GM23338 (cell line): ENCODE measurements around the gene DBT. TPM values are rescaled to one million over a fixed set of nuclear protein-coding genes. Genes with fewer than 3 reads are reported as not detected.

Source experiments
- ATAC-seq: fragments of 200-7000 bp; cut with Tn5 transposase; 3 replicates; pipeline ENCODE4 v1.9.1; 2020
- DNase-seq: peaks from one replicate; pipeline ENCODE4 v3.0.0-alpha.2; 2015; ENCODE audit warnings: low spot score
- H2AFZ ChIP-seq: fragments of 200-600 bp; sonication (generic); 2 replicates; pipeline ENCODE4 v1.8.0; 2016; ENCODE audit warnings: antibody characterized with exemption, mild to moderate bottlenecking, moderate library complexity
- H3F3A ChIP-seq: fragments of 200-600 bp; sonication (generic); replicated peaks from 2 replicates; pipeline ENCODE4 v1.8.0; 2017; ENCODE audit warnings: antibody characterized with exemption, mixed run types, low read depth
- H3K27ac ChIP-seq: fragments of 200-600 bp; sonication (generic); 2 replicates; pipeline ENCODE4 v1.6.1; 2016; ENCODE audit warnings: low read depth
- H3K27me3 ChIP-seq: fragments of 200-600 bp; sonication (generic); 2 replicates; pipeline ENCODE4 v1.8.0; 2016; ENCODE audit warnings: mild to moderate bottlenecking, mixed run types, moderate library complexity; ENCODE audit not compliant: insufficient read depth
- H3K36me3 ChIP-seq: fragments of 200-600 bp; sonication (generic); 2 replicates; pipeline ENCODE4 v1.8.0; 2016; ENCODE audit warnings: mild to moderate bottlenecking; ENCODE audit not compliant: insufficient read depth
- H3K4me1 ChIP-seq: fragments of 200-600 bp; sonication (generic); 2 replicates; pipeline ENCODE4 v1.8.0; 2016; ENCODE audit warnings: mild to moderate bottlenecking, moderate library complexity; ENCODE audit not compliant: insufficient read depth
- H3K4me2 ChIP-seq: fragments of 200-600 bp; sonication (generic); 2 replicates; pipeline ENCODE4 v1.7.1; 2017; ENCODE audit warnings: mixed run types
- H3K4me3 ChIP-seq: fragments of 200-600 bp; sonication (generic); 2 replicates; pipeline ENCODE4 v1.6.1; 2016; ENCODE audit warnings: mixed run types
- H3K79me2 ChIP-seq: fragments of 200-600 bp; sonication (generic); replicated peaks from 2 replicates; pipeline ENCODE4 v1.8.0; 2017; ENCODE audit warnings: mild to moderate bottlenecking; ENCODE audit not compliant: insufficient read depth
- H3K9me2 ChIP-seq: fragments of 200-600 bp; sonication (generic); 2 replicates; pipeline ENCODE4 v1.8.0; 2017; ENCODE audit not compliant: insufficient read depth
- H4K20me1 ChIP-seq: fragments of 200-600 bp; sonication (generic); replicated peaks from 2 replicates; pipeline ENCODE4 v1.8.0; 2017; ENCODE audit warnings: mild to moderate bottlenecking; ENCODE audit not compliant: insufficient read depth
- H3K27ac Mint-ChIP-seq: 2 replicates; pipeline ENCODE4 v1.8.0; 2020; ENCODE audit warnings: inconsistent platforms, mild to moderate bottlenecking, moderate library complexity, mixed read lengths
- H3K27me3 Mint-ChIP-seq: 3 replicates; pipeline ENCODE4 v1.8.0; 2022; ENCODE audit warnings: low read depth, mild to moderate bottlenecking, moderate library complexity, mixed read lengths, inconsistent platforms; ENCODE audit not compliant: insufficient read depth, poor library complexity
- H3K36me3 Mint-ChIP-seq: 3 replicates; pipeline ENCODE4 v1.8.0; 2021; ENCODE audit warnings: low read depth, mild to moderate bottlenecking, inconsistent platforms, moderate library complexity, mixed read lengths
- H3K4me1 Mint-ChIP-seq: 3 replicates; pipeline ENCODE4 v1.8.0; 2020; ENCODE audit warnings: mild to moderate bottlenecking, inconsistent platforms, mixed read lengths
- H3K4me3 Mint-ChIP-seq: 3 replicates; pipeline ENCODE4 v1.8.0; 2021; ENCODE audit warnings: moderate library complexity, mild to moderate bottlenecking, inconsistent platforms, mixed read lengths
- H3K9me3 Mint-ChIP-seq: 3 replicates; pipeline ENCODE4 v1.8.0; 2020; ENCODE audit warnings: moderate library complexity, mild to moderate bottlenecking, inconsistent platforms, mixed read lengths
- CREB1 ChIP-seq: fragments of 250-450 bp; sonication (Bioruptor Pico); IDR thresholded peaks from 2 replicates; pipeline ENCODE4 v1.5.0; 2020; ENCODE audit warnings: low read depth, mild to moderate bottlenecking, moderate library complexity
- ETS1 ChIP-seq: IDR thresholded peaks from 2 replicates; pipeline ENCODE4 v1.6.1; 2016; ENCODE audit warnings: antibody characterized with exemption
- EZH2 ChIP-seq: fragments of 200-600 bp; sonication (generic); IDR thresholded peaks from one replicate; pipeline ENCODE4 v1.8.0; 2017; ENCODE audit warnings: antibody characterized with exemption, mild to moderate bottlenecking, low read depth; ENCODE audit not compliant: unreplicated experiment
- EZH2phosphoT487 ChIP-seq: fragments of 200-600 bp; sonication (generic); IDR thresholded peaks from one replicate; pipeline ENCODE4 v1.8.1; 2018; ENCODE audit warnings: antibody characterized with exemption; ENCODE audit not compliant: unreplicated experiment
- JUNB ChIP-seq: IDR thresholded peaks from one replicate; pipeline ENCODE4 v1.6.1; 2016; ENCODE audit warnings: antibody characterized with exemption; ENCODE audit not compliant: unreplicated experiment
- NANOG ChIP-seq: IDR thresholded peaks from 2 replicates; pipeline ENCODE4 v1.6.1; 2016; ENCODE audit warnings: antibody characterized with exemption, borderline replicate concordance
- POLR2AphosphoS5 ChIP-seq: IDR thresholded peaks from 2 replicates; pipeline ENCODE4 v1.6.1; 2016; ENCODE audit warnings: antibody characterized with exemption, low read depth
- STAT1 ChIP-seq: IDR thresholded peaks from one replicate; pipeline ENCODE4 v1.6.1; 2016; ENCODE audit warnings: antibody characterized with exemption; ENCODE audit not compliant: unreplicated experiment
- ZNF114 ChIP-seq: fragments of 250-450 bp; sonication (Bioruptor Pico); IDR thresholded peaks from 2 replicates; pipeline ENCODE4 v1.5.0; 2020; ENCODE audit warnings: mild to moderate bottlenecking, moderate library complexity
- ZNF331 ChIP-seq: fragments of 250-450 bp; sonication (Bioruptor Pico); IDR thresholded peaks from 2 replicates; pipeline ENCODE4 v1.5.0; 2020; ENCODE audit warnings: low read depth, mild to moderate bottlenecking, moderate library complexity
- polyA plus RNA-seq: library from polyadenylated mRNA; unstranded; fragments of >200 nt; fragmentation: Nextera tagmentation; extraction: Ambion mirVana; gene quantifications from 2 replicates; pipeline ENCODE4 v1.2.1, GENCODE V29; 2016
- total RNA-seq: library from RNA; depleted of rRNA; stranded (reverse); fragments of >200 nt; shearing (Covaris generic); gene quantifications from 2 replicates; pipeline ENCODE4 v1.2.3, GENCODE V29; 2014
- TF ChIP-seq, protein P1 (sequence below), 2 experiments: fragments of 200-600 bp in 1 of 2; sonication (generic) in 1 of 2; conservative IDR thresholded peaks; 2 replicates each; pipeline versions ENCODE4 v1.5.1 to v1.6.1; 2016 to 2017; ENCODE audit warnings: antibody characterized with exemption in 2 of 2, low read depth in 2 of 2, mild to moderate bottlenecking in 2 of 2, moderate library complexity in 1 of 2
- TF ChIP-seq, protein P2 (sequence below): IDR thresholded peaks from one replicate; pipeline ENCODE4 v1.6.1; 2018; ENCODE audit warnings: antibody characterized with exemption; ENCODE audit not compliant: unreplicated experiment
- TF ChIP-seq, protein P3 (sequence below): fragments of 250-450 bp; sonication (Bioruptor Pico); IDR thresholded peaks from 2 replicates; pipeline ENCODE4 v1.5.0; 2020; ENCODE audit warnings: mild to moderate bottlenecking, moderate library complexity

Gene DBT
- total and polyA plus RNA-seq, 2 experiments from 2014 or later: 8.1 to 14.7 TPM

- no peak for DNase-seq
- peaks cover 1% of the 10 kb centered on the region for H3K27me3 Mint-ChIP-seq
- H3K27ac Mint-ChIP-seq: no peak overlapping the region
- no peak overlapping the region for H2AFZ ChIP-seq
- H3K4me3 Mint-ChIP-seq: no peak overlapping the region
- H3K9me2 ChIP-seq: no peaks in the 10 kb centered on the region
- no peak overlapping the region for H3K27ac ChIP-seq
- no peak overlapping the region for H3K4me3 ChIP-seq
- H3K4me1 Mint-ChIP-seq: no peaks in the 10 kb centered on the region
- no peaks in the 10 kb centered on the region for H4K20me1 ChIP-seq
- no peak overlapping the region for H3K4me2 ChIP-seq
- no peaks in the 10 kb centered on the region for H3K4me1 ChIP-seq
- TF ChIP-seq EZH2phosphoT487 (no peak), STAT1 (no peak), EZH2 (no peak), ZNF114 (CRISPR knock-in tag) (no peak), CREB1 (CRISPR knock-in tag) (no peak), POLR2AphosphoS5 (no peak), JUNB (no peak), ZNF331 (CRISPR knock-in tag) (no peak), ETS1 (no peak), NANOG (no peak)
- TF ChIP-seq, protein P1, sequence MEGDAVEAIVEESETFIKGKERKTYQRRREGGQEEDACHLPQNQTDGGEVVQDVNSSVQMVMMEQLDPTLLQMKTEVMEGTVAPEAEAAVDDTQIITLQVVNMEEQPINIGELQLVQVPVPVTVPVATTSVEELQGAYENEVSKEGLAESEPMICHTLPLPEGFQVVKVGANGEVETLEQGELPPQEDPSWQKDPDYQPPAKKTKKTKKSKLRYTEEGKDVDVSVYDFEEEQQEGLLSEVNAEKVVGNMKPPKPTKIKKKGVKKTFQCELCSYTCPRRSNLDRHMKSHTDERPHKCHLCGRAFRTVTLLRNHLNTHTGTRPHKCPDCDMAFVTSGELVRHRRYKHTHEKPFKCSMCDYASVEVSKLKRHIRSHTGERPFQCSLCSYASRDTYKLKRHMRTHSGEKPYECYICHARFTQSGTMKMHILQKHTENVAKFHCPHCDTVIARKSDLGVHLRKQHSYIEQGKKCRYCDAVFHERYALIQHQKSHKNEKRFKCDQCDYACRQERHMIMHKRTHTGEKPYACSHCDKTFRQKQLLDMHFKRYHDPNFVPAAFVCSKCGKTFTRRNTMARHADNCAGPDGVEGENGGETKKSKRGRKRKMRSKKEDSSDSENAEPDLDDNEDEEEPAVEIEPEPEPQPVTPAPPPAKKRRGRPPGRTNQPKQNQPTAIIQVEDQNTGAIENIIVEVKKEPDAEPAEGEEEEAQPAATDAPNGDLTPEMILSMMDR (conservative IDR thresholded peaks at IDR 0.05; ENCODE audit: low read depth in 2 of 2): no peak
- TF ChIP-seq, protein P2, sequence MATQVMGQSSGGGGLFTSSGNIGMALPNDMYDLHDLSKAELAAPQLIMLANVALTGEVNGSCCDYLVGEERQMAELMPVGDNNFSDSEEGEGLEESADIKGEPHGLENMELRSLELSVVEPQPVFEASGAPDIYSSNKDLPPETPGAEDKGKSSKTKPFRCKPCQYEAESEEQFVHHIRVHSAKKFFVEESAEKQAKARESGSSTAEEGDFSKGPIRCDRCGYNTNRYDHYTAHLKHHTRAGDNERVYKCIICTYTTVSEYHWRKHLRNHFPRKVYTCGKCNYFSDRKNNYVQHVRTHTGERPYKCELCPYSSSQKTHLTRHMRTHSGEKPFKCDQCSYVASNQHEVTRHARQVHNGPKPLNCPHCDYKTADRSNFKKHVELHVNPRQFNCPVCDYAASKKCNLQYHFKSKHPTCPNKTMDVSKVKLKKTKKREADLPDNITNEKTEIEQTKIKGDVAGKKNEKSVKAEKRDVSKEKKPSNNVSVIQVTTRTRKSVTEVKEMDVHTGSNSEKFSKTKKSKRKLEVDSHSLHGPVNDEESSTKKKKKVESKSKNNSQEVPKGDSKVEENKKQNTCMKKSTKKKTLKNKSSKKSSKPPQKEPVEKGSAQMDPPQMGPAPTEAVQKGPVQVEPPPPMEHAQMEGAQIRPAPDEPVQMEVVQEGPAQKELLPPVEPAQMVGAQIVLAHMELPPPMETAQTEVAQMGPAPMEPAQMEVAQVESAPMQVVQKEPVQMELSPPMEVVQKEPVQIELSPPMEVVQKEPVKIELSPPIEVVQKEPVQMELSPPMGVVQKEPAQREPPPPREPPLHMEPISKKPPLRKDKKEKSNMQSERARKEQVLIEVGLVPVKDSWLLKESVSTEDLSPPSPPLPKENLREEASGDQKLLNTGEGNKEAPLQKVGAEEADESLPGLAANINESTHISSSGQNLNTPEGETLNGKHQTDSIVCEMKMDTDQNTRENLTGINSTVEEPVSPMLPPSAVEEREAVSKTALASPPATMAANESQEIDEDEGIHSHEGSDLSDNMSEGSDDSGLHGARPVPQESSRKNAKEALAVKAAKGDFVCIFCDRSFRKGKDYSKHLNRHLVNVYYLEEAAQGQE: no peak
- TF ChIP-seq, protein P3, sequence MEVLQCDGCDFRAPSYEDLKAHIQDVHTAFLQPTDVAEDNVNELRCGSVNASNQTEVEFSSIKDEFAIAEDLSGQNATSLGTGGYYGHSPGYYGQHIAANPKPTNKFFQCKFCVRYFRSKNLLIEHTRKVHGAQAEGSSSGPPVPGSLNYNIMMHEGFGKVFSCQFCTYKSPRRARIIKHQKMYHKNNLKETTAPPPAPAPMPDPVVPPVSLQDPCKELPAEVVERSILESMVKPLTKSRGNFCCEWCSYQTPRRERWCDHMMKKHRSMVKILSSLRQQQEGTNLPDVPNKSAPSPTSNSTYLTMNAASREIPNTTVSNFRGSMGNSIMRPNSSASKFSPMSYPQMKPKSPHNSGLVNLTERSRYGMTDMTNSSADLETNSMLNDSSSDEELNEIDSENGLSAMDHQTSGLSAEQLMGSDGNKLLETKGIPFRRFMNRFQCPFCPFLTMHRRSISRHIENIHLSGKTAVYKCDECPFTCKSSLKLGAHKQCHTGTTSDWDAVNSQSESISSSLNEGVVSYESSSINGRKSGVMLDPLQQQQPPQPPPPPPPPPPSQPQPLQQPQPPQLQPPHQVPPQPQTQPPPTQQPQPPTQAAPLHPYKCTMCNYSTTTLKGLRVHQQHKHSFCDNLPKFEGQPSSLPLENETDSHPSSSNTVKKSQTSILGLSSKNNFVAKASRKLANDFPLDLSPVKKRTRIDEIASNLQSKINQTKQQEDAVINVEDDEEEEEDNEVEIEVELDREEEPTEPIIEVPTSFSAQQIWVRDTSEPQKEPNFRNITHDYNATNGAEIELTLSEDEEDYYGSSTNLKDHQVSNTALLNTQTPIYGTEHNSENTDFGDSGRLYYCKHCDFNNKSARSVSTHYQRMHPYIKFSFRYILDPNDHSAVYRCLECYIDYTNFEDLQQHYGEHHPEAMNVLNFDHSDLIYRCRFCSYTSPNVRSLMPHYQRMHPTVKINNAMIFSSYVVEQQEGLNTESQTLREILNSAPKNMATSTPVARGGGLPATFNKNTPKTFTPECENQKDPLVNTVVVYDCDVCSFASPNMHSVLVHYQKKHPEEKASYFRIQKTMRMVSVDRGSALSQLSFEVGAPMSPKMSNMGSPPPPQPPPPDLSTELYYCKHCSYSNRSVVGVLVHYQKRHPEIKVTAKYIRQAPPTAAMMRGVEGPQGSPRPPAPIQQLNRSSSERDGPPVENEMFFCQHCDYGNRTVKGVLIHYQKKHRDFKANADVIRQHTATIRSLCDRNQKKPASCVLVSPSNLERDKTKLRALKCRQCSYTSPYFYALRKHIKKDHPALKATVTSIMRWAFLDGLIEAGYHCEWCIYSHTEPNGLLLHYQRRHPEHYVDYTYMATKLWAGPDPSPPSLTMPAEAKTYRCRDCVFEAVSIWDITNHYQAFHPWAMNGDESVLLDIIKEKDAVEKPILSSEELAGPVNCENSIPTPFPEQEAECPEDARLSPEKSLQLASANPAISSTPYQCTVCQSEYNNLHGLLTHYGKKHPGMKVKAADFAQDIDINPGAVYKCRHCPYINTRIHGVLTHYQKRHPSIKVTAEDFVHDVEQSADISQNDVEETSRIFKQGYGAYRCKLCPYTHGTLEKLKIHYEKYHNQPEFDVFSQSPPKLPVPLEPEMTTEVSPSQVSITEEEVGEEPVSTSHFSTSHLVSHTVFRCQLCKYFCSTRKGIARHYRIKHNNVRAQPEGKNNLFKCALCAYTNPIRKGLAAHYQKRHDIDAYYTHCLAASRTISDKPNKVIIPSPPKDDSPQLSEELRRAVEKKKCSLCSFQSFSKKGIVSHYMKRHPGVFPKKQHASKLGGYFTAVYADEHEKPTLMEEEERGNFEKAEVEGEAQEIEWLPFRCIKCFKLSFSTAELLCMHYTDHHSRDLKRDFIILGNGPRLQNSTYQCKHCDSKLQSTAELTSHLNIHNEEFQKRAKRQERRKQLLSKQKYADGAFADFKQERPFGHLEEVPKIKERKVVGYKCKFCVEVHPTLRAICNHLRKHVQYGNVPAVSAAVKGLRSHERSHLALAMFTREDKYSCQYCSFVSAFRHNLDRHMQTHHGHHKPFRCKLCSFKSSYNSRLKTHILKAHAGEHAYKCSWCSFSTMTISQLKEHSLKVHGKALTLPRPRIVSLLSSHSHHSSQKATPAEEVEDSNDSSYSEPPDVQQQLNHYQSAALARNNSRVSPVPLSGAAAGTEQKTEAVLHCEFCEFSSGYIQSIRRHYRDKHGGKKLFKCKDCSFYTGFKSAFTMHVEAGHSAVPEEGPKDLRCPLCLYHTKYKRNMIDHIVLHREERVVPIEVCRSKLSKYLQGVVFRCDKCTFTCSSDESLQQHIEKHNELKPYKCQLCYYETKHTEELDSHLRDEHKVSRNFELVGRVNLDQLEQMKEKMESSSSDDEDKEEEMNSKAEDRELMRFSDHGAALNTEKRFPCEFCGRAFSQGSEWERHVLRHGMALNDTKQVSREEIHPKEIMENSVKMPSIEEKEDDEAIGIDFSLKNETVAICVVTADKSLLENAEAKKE (CRISPR knock-in tag): no peak
- no peaks in the 10 kb centered on the region for H3K79me2 ChIP-seq
- ATAC-seq: no peak
- no peaks in the 10 kb centered on the region for H3K9me3 Mint-ChIP-seq
- H3K36me3 Mint-ChIP-seq: no peaks in the 10 kb centered on the region
- no peaks in the 10 kb centered on the region for H3K27me3 ChIP-seq
- H3K36me3 ChIP-seq: no peaks in the 10 kb centered on the region
- no peaks in the 10 kb centered on the region for H3F3A ChIP-seq
Observed at GRCh38 chr1:100177295-100178041, 72.2 kb downstream of the DBT start.
